Activated CD8-positive, alpha-beta memory T cell treated with anti-CD3 and anti-CD28 coated beads, Interleukin-2, amount 50 U/mL, for 24 hours (primary cell): ENCODE data around the gene INPP5A.
"Not testable (repeated sequence)": the region's sequence is repeated elsewhere in the genome, so short reads cannot be mapped to it uniquely, and the experiment has no call there.

Source experiments
- DNase-seq: peaks from one replicate; pipeline ENCODE4 v3.0.0-alpha.2; 2020; ENCODE audit errors: extremely low read depth

INPP5A gene

DNA sequence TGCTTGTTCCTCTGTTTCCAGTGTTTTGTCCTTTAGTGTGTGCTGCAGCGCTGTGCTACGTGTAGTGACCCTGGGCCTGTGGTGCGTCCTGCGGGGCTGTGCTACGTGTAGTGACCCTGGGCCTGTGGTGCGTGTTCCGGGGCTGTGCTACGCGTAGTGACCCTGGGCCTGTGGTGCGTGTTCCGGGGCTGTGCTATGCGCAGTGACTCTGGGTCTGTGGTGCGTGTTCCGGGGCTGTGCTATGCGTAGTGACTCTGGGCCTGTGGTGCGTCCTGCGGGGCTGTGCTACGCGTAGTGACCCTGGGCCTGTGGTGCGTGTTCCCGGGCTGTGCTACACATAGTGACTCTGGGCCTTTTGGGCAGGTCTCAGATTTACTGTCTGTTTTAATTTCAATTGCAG, 60.1 kb downstream of the INPP5A start:
- DNase-seq, result no peak

DNA sequence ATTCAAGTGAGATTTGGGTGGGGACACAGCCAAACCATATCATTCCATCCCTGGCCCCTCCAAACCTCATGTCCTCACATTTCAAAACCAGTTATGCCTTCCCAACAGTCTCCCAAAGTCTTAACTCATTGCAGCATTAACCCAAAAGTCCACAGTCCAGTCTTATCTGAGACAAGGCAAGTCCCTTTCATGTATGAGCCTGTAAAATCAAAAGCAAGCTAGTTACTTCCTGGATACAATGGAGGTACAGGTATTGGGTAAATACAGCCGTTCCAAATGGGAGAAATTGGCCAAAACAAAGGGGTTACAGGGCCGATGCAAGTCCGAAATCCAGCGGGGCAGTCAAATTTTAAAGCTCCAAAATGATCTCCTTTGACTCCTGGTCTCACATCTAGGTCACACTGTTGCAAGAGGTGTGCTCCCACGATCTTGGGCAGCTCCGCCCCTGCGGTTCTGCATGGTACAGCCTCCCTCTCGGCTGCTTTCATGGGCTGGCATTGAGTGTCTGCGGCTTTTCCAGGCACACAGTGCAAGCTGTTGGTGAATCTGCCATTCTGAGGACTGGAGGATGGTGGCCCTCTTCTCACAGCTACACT, 61.5 kb downstream of the INPP5A start:
- DNase-seq, result not testable (repeated sequence)

DNA sequence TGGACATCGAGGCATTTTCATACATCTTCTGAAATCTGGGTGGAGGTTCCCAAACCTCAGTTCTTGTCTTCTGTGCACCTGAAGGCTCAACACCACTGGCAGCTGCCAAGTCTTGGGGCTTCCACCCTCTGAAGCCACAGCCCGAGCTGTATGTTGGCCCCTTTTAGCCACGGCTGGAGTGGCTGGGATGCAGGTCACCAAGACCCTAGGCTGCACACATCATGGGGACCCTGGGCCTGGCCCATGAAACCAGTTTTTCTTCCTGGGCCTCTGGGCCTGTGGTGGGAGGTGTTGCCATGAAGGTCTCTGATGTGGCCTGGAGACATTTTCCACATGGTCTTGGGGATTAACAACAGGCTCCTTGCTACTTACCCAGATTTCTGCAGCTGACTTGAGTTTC, 62.1 kb downstream of the INPP5A start:
- DNase-seq, result no peak

DNA sequence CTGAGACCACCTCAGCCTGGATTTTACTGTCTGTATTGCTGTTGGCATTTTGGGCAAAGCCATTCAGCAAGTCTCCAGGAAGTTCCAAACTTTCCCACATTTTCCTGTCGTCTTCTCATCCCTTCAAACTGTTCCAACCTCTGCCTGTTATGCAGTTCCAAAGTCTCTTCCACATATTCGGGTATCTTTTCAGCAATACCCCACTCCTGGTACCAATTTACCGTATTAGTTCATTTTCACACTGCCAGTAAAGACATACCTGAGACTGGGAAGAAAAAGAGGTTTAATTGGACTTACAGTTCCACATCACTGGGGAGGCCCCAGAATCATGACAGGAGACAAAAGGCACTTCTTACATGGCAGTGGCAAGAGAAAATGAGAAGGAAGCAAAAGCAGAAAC, 62.8 kb downstream of the INPP5A start:
- DNase-seq, result no peak

DNA sequence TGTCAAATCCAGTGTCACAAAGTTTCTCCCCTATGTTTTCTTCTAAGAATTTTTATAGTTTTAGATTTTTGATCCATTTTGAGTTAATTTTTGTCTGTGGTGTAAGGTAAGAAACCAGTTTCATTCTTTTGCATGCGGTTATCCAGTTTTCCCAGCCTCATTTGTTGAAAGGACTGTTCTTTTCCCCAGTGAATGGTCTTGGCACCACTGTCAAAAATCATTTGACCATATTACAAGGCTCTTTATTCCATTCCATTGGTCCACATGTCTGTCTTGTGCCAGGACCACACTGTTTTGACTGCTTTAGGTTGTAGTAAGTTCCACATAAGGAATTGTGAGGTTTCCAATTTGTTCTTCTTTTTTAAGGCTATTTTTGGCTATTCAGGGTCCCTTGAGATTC, 64.0 kb downstream of the INPP5A start:
- no peak for DNase-seq

DNA sequence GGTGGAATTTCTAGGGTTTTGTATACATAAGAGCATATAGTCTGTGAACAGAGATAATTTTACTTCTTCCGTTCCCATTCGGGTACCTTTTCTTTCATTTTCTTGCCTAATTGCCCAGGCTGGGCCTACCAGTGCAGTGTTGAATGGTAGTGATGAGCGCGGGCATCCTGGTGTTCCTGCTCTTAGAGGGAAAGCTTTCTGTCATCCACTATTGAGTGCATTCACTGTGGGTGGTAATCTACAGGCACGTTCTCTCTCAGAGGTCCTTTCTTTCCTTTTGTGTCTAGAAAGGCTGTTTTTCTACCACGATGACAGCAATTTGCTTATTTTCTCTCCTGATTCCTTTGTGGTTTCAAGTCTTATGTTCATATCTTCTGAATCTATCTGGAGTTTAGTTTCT, 65.0 kb downstream of the INPP5A start:
- DNase-seq, result no peak

DNA sequence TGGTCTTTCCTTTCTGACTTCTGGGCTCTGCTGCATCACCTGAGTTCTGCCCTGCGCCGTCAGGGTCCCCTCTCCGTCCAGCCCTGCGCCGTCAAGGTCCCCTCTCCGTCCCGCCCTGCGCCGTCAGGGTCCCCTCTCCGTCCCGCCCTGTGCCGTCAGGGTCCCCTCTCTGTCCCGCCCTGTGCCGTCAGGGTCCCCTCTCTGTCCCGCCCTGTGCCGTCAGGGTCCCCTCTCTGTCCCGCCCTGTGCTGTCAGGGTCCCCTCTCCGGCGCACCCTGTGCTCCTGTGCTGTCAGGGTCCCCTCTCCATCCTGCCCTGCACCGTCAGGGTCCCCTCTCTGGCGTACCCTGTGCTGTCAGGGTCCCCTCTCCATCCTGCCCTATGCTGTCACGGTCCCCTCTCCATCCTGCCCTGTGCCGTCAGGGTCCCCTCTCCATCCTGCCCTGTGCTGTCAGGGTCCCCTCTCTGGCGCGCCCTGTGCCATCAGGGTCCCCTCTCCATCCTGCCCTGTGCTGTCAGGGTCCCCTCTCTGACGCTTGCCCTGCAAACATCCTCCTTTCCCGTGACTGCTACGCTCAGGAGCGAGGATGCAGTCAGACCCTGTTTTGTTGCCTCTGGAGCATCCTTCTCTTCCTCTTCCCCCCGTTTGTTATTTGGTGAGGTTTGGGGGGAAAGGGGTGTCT, 66.4 kb downstream of the INPP5A start:
- DNase-seq, result no peak

DNA sequence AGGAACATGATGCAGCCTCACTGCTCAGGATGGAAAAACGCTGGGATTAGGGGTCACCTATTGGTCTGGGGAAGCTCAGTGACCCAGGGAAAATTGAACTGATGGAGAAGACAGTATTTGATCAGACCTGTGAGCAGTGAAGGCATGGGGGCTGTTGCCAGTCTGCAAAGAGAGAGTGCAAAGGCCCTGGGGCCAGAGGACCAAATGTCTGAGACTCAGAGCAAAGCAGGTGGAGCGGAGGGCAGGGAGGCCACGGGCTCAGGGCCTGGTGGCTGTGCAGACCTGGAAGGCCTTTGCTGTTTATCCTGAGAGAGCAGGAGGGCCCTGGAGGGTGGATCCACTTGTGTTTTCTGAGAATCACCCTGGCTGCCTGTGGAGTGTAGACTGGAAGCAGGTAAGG, 67.1 kb downstream of the INPP5A start:
- no peak for DNase-seq

DNA sequence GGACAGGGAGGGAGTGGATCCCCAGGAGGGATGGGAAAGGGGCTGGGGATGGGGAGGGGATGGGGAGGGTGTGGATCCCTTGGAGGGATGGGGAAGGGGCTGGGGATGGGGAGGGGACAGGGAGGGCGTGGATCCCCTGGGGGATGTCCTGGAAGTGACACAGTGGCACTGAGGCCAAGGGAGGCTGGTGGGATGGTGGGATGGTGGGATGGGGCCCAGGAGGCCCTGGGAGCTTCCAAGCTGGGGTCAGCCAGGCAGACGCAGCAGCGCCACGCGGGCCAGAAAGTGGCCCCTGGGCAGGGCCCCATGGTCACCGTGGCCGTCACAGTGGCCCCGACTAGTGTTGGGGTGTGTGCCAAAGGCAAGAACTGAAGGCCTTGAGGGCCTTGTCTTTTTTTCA, 67.8 kb downstream of the INPP5A start:
- no peak for DNase-seq

DNA sequence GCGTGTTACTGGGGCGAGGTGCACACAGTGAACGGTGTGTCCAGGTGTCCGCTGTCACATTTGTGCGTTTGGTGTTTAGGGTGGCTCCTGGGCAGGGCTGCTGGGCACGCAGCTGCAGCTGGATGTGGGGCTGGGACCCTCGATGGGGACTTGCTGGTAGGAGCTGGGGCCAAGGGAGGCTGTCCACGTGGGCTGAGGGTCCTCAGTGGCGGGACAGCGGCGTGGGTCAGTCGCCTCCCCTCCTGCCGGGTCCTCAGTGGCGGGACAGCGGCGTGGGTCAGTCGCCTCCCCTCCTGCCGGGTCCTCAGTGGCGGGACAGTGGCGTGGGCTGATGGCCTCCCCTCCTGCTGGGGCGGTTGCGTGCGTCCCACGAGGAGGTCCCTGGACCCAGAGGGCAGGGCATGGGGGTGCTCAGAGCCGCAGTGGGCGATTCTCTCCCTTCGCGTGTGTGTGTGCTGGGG, 68.5 kb downstream of the INPP5A start:
- no peak for DNase-seq

DNA sequence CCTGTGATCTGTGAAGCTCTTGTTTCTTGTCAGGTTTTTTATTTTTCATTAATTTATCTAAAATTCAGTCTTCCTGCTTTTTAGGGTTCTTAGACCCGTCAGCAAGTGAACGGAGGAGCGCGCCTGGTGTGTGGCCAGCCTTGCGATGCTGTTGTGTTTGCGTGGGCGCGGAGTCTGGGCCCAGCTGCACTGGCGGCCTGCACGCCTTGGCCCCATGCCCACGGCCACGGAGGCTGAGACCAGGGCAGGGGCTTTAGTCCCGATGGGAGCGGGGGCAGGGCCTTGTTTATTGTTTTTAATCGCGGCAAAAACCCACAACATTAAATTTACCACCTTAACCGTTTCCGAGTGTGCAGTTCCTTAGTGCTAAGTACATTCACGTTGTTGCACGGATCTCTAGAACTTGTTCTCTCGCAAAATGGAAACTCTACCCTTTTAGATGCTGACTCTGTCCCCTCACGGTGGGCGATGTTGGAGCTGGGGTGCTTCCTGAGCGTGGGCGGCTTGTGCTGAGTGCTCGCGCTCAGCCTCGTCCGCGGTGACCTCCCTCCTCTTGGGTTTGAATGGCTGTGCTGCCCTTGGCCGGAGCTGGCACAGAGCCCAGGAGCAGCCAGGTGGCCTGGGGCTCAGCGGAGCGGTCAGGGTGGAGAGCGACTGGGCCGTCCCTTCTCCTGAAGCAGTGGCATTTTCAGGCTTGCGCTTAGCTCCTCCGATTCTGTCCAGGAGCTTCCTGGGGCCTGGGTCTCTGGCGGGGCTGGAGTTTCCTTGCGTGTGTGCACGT, 69.1 kb downstream of the INPP5A start:
- no peak for DNase-seq

DNA sequence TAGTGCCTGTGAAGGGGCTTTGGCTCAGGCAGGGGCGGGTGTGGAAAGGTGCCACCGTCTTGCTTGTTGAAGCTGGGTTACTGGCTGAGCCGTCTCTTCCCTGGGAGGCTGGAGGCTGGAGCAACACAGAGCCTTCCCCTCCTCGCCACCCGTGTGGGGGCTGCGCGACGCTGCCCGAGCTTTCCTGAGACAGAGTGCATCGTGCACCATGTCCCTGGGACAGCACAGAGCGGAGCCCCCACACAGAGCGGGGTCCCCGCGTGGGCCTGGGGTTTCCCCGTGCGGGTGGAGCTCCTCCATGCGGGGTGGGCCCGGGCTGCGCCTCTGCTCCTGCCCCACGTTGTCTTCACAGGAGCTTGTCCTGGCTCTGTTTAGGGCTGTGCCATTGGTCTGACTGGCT, 69.9 kb downstream of the INPP5A start:
- no peak for DNase-seq

DNA sequence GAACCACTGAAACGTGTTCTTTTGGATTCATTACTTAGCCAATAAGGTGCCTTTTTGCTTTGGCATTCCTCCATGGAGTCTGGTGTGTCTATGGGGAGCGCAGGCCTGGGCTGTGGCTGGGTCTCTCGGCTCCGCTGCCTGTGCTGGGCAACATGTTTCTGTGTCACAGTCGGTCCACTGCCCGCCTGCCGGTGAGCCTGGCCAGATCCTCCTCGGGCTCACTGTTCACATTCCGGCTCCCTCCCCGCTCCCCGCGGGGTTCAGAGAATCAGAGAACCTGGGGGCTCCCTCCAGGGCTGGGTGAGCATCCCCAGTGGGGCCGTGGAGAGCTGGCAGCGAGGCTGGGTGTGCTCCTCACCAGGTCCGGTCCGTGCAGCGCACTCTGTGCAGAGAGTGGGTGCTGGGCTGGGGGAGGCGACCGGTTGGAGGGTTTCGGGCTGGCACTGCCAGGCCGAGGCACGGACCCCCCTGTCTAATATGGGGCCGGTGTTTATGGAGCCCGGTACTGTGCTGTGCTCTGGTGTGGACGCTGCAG, 70.4 kb downstream of the INPP5A start:
- no peak for DNase-seq

DNA sequence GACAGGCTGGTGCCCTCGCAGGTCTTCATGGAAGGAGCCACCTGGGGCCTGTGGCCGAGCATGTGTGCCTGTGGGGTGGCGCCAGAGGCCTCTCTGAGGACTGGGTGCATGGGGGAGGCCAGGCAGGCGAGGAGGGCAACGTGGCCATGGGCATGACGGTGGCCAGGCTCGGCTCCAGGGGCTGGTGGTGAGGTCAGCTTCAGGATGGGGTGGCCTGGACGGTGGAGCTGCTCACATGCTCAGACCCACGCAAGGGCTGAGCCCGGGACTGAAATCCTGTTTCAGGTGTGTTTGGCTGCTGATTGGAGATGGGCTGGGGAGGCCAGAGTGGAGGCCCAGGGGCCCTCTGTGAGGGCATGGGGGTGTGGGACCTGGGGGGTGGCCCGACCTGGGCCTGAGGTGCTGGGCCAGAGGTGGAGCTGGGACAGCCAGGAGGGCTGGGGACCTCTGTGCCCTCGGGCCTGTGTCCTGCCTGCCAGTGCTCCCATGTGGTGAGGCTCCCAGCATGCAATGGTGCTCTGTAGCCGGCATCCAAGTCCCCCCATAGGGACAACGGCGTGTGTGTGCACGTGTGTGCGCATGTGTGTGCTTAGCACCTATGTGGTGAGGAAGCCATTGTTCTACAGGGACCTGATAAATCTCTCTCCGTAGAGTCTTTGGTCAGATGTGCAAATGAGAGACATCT, 71.1 kb downstream of the INPP5A start:
- DNase-seq, result no peak

DNA sequence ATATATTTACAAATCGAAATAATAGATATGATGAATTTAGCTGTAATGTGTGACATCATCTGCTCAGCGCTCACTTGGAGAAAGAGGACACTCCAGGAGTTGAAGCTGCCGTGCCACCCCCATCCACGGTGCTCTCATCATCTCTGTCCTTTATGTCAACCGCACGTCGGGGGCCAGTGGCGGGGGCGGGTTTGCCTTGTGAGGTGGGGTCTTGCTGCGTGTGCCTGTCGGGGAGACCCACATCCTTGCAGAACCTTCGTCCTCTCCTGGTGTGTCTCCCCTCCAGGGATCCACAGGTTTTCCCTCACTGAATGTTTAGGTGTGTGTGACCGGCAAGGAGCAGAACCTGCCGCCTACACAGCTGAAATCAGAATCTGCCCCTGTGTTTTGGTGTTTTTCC, 71.6 kb downstream of the INPP5A start:
- no peak for DNase-seq

DNA sequence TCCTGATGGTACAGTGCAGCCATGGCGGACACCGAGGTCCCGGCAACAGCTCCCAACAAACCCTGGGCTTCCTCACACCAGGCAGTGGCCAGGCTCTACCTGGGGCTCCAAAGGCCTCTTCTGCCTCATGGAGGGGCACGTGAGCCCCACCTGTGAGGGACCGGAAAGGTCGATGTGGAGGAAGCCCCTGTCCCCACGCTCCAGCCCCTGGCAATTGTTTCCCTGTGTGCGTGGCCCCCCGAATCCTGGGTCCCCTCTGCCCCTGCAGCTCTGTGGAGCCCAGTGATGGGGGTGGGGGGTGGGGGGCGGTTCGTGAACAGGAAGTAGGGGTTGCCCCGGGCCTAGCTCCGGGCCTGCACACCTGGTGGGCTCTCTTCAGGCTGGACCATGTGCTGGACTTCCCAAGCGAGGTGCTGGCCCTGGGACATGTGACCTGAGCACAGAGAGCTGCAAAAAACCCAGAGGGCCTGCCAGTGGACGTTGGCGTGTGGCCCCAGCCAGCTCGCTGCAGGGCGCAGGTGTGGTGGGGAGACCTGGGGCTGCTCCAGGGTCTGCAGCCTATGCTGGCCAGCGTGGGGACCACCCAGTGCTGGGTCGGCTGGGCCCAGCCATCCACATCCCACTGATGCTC, 72.6 kb downstream of the INPP5A start:
- DNase-seq, result no peak

DNA sequence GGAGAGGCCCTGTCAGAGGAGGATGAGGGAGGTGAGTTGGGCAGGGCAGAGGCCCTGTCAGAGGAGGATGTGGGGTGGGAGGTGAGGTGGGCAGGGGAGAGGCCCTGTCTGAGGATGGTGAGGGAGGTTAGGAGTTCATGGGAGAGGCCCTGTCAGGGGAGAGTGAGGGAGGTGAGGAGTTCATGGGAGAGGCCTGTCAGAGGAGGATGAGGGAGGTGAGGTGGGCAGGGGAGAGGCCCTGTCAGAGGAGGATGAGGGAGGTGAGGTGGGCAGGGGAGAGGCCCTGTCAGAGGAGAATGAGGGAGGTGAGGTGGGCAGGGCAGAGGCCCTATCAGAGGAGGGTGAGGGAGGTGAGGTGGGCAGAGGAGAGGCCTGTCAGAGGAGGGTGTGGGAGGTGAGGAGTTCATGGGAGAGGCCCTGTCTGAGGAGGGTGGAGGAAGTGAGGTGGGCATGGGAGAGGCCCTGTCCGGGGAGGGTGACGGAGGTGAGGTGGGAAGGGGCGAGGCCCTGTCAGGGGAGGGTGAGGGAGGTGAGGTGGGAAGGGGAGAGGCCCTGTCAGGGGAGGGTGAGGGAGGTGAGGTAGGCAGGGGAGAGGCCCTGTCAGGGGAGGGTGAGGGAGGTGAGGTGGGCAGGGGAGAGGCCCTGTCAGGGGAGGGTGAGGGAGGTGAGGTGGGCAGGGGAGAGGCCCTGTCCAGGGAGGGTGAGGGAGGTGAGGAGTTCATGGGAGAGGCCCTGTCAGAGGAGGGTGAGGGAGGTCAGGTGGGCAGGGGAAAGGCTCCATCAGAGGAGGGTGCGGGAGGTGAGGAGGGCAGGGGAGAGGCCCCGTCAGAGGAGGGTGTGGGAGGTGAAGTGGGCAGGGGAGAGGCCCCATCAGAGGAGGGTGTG, 73.7 kb downstream of the INPP5A start:
- no peak for DNase-seq

DNA sequence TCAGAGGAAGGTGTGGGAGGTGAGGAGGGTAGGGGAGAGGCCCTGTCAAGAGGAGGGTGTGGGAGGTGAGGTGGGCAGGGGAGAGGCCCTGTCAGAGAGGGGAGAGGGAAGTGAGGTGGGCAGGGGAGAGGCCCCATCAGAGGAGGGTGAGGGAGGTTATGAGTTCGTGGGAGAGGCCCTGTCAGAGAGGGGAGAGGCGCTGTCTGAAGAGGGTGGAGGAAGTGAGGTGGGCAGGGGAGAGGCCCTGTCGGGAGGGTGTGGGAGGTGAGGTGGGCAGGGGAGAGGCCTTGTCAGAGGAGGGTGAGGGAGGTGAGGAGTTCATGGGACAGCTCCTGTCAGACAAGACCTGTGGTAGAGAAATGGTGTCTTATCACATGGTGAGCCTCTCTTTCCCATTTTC, 74.4 kb downstream of the INPP5A start:
- DNase-seq, result no peak

DNA sequence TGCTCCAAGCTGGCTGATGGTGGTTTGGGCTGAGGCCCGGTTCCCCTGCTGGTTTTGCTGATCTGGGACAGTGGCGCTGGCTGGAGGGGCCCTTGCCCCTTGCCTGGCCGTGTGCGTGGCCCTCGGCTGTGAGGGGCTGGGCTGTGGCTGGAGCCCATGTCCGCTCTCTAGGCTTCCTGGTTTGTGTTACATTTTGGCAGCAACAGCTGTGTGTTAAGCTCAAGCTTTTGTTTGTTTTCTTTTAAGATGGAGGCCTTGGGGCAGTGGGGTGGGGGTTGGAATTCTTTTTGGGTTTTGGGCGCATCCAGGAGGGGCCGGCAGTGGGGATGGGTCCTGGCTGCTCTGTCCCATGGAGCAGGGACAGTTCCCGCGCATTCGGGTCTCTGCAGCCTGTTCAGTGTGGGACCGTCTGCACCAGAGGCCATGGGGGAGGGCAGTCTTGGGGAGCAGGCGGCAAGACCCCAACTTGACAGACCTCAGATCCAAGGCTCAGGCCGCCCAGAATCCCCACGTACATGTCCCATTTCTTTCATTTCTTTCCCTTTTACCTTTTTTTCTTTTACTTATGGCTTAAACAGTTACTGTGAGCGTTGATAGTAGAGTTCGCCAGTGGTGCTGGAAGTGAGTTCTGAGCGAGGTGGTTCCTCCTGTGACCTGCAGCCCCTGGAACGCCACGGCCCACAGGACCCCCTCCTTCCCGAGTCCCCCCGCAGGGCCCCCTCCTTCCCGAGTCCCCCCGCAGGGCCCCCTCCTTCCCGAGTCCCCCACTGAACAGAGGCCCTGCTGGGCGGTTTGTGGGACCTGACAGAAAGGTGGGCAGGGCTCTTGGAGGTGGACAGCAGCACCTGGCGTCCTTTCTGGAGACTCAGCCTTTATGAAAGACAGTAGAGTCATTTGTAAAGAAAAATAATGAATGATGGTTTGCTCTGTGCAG, 75.3 kb downstream of the INPP5A start:
- DNase-seq, result no peak
